Measurements from ENCODE around the gene BST2. TPM values are rescaled to one million over a fixed set of nuclear protein-coding genes. Genes with fewer than 3 reads are reported as not detected.

Gene BST2
- total and polyA plus RNA-seq, 7 experiments from 2014 or later: 29.9 to 221 (median 63.0) TPM

DNA sequence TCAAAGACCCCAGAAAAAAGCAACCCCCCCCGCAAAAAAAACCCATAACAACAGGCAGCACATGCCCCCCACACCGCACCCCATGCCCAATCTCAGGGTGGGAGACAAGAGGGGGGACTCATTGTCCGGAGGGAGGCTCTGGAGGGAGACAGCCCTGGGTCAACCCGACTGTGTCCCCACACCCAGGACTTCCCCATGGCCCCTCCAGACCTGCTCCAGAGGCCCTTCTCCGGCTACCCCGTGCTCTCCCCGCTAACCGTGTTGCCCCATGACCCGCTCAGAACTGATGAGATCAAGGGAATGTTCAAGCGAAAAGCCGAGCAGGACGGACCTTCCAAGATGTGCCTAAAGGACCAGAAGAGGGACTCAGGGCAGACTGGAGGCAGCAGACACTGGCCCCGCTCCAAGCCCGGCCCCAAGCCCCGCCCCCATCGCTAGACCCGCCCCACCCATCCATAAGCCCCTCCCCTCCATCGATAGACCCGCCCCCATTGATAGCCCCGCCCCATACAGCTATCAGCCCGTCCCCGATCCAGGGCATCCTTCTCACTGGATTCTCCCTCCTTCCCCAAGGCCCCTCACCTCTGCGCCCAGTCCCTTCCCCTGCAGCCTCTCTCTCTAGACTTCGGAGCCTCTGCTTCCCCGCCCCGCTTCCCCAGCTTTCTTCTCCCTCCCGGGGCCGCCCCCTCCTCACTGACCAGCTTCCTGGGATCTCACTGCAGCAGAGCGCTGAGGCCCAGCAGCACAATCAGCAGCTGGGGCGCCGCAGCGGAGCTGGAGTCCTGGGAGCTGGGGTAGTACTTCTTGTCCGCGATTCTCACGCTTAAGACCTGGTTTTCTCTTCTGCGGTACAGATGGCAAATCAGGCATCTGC is 2.2 kb downstream of the BST2 start:
- peaks cover 20 to 46% (median 35%) of the 10 kb centered on the region in 7 donors for H3K4me1 Mint-ChIP-seq
- Histone ChIP-seq H3K9me3 (ENCODE audit: control insufficient read depth in 2 of 3, low read length in 3 of 3) (no peaks in the 10 kb centered on the region), H3K36me3 (ENCODE audit: control insufficient read depth in 2 of 3, insufficient read depth in 3 of 3, low read length in 3 of 3) (peaks cover 0 to 15% (median 0%) of the 10 kb centered on the region in 3 experiments), H3K27ac (ENCODE audit: low read depth, low read length) (peak overlapping the region; percentile 45), H3K4me1 (ENCODE audit: control insufficient read depth in 2 of 2, insufficient read depth in 2 of 2, low read length in 2 of 2) (peaks cover 0 to 12% of the 10 kb centered on the region in 2 donors), H3K27me3 (ENCODE audit: control insufficient read depth in 2 of 2, insufficient read depth in 2 of 2, low read length in 2 of 2) (no peaks in the 10 kb centered on the region), H3K4me3 (ENCODE audit: low read length) (no peak overlapping the region)
- H3K36me3 Mint-ChIP-seq: peaks cover 0 to 29% (median 0%) of the 10 kb centered on the region in 5 donors
- ChIA-PET CTCF (interaction anchor here (0.5 to 1.1 kb wide), 2 partner anchors 58 to 62 kb away, joined by 4 read pairs; no protein-coding TSS in a partner anchor), POLR2A (interaction anchor here (0.5 to 1.7 kb wide), 4 partner anchors 11 to 16 kb away, joined by 3 to 7 read pairs (median 3); partner anchors contain the start of gene MVB12A)
- intact Hi-C loops (cut with micrococcal nuclease): loop anchor here in 1 of 2 donors (1.0 kb wide), 2 partner anchors 12 to 67 kb away; partner anchors contain the start of gene SLC27A1
- H3K27me3 Mint-ChIP-seq: peaks cover 0 to 2% (median 0%) of the 10 kb centered on the region in 5 donors
- H3K27ac Mint-ChIP-seq: peak overlapping the region in 7 of 9 donors; percentile 81 to 96 (median 88)
- no peaks in the 10 kb centered on the region for H3K9me3 Mint-ChIP-seq
- H3K4me3 Mint-ChIP-seq: peak overlapping the region; percentile 73 to 98 (median 92)
- ATAC-seq: peak; percentile 68
- DNase-seq: peak in 3 of 9 donors; percentile 21 to 58 (median 37)

GRCh38 chr19:17401628-17402027 is 3.8 kb downstream of the BST2 start:
- Mint-ChIP-seq H3K4me1 (peaks cover 10 to 30% (median 21%) of the 10 kb centered on the region in 7 donors), H3K4me3 (peak overlapping the region in 1 of 10 donors; percentile 35), H3K27me3 (peaks cover 0 to 2% (median 0%) of the 10 kb centered on the region in 5 donors), H3K27ac (peak overlapping the region in 3 of 9 donors; percentile 10 to 60 (median 26)), H3K9me3 (no peaks in the 10 kb centered on the region), H3K36me3 (peaks cover 0 to 28% (median 0%) of the 10 kb centered on the region in 5 donors)
- intact Hi-C loops (cut with micrococcal nuclease): no loop called here
- Histone ChIP-seq H3K4me3 (ENCODE audit: low read length) (no peak overlapping the region), H3K27me3 (ENCODE audit: control insufficient read depth in 2 of 2, insufficient read depth in 2 of 2, low read length in 2 of 2) (no peaks in the 10 kb centered on the region), H3K4me1 (ENCODE audit: control insufficient read depth in 2 of 2, insufficient read depth in 2 of 2, low read length in 2 of 2) (peaks cover 0 to 12% of the 10 kb centered on the region in 2 donors), H3K36me3 (ENCODE audit: control insufficient read depth in 2 of 3, insufficient read depth in 3 of 3, low read length in 3 of 3) (peaks cover 0 to 15% (median 0%) of the 10 kb centered on the region in 3 experiments), H3K27ac (ENCODE audit: low read depth, low read length) (no peak overlapping the region), H3K9me3 (ENCODE audit: control insufficient read depth in 2 of 3, low read length in 3 of 3) (no peaks in the 10 kb centered on the region)
- ChIA-PET POLR2A (interaction anchor here (0.7 kb wide), 1 partner anchor 12 kb away, joined by 4 read pairs; no protein-coding TSS in a partner anchor), CTCF (no interaction called here)
- ATAC-seq: no peak
- no peak for DNase-seq

GRCh38 chr19:17398902-17399527 is 6.4 kb downstream of the BST2 start:
- DNase-seq (no peak), ATAC-seq (no peak)
- H3K4me1 Mint-ChIP-seq: peaks cover 0 to 23% (median 15%) of the 10 kb centered on the region in 7 donors
- H3K36me3 ChIP-seq (ENCODE audit: control insufficient read depth in 2 of 3, insufficient read depth in 3 of 3, low read length in 3 of 3): peaks cover 0 to 15% (median 0%) of the 10 kb centered on the region in 3 experiments
- intact Hi-C loops (cut with micrococcal nuclease): no loop called here
- peaks cover 0 to 23% (median 0%) of the 10 kb centered on the region in 5 donors for H3K36me3 Mint-ChIP-seq
- peaks cover 7% of the 10 kb centered on the region in 2 donors for H3K4me1 ChIP-seq (ENCODE audit: control insufficient read depth in 2 of 2, insufficient read depth in 2 of 2, low read length in 2 of 2)
- ChIA-PET CTCF (interaction anchor here (0.6 to 1.1 kb wide), 3 partner anchors 11 to 463 kb away, joined by 4 to 5 read pairs (median 4); partner anchors contain the start of gene MVB12A), POLR2A (interaction anchor here (0.9 to 1.1 kb wide), 2 partner anchors 21 to 903 kb away, joined by 5 to 6 read pairs; partner anchors contain the start of genes C19orf44 and MVB12A)
- no peak overlapping the region for H3K4me3 Mint-ChIP-seq
- H3K27ac Mint-ChIP-seq: peak overlapping the region in 1 of 9 donors; percentile 41
- H3K27ac ChIP-seq (ENCODE audit: low read depth, low read length): no peak overlapping the region
- no peaks in the 10 kb centered on the region for H3K27me3 ChIP-seq (ENCODE audit: control insufficient read depth in 2 of 2, insufficient read depth in 2 of 2, low read length in 2 of 2)
- H3K9me3 Mint-ChIP-seq: no peaks in the 10 kb centered on the region
- no peaks in the 10 kb centered on the region for H3K9me3 ChIP-seq (ENCODE audit: control insufficient read depth in 2 of 3, low read length in 3 of 3)
- peaks cover 0 to 2% (median 0%) of the 10 kb centered on the region in 5 donors for H3K27me3 Mint-ChIP-seq
- no peak overlapping the region for H3K4me3 ChIP-seq (ENCODE audit: low read length)

- intact Hi-C loops (cut with micrococcal nuclease): loop anchor here (1.0 to 2.0 kb wide), 5 partner anchors 10 to 460 kb away; partner anchors contain the start of genes BST2 (in 1 of the 2) and TMEM221 (in 1 of the 2)
- Mint-ChIP-seq H3K4me1 (peaks cover 6 to 27% (median 22%) of the 10 kb centered on the region in 7 donors), H3K9me3 (no peaks in the 10 kb centered on the region), H3K4me3 (peak overlapping the region in 4 of 10 donors; percentile 25 to 61 (median 30)), H3K36me3 (peaks cover 0 to 13% (median 0%) of the 10 kb centered on the region in 5 donors), H3K27me3 (peaks cover 0 to 12% (median 0%) of the 10 kb centered on the region in 5 donors), H3K27ac (peak overlapping the region in 8 of 9 donors; percentile 58 to 89 (median 72))
- ChIA-PET CTCF (interaction anchor here (0.6 to 2.6 kb wide), 7 partner anchors 12 to 98 kb away, joined by 3 to 9 read pairs (median 3); partner anchors contain the start of gene MVB12A), POLR2A (interaction anchor here (1.1 to 1.3 kb wide), 2 partner anchors 71 to 73 kb away, joined by 4 read pairs; no protein-coding TSS in a partner anchor)
- peak in 5 of 9 donors; percentile 28 to 64 (median 52) for DNase-seq
- H3K4me1 ChIP-seq (ENCODE audit: control insufficient read depth in 2 of 2, insufficient read depth in 2 of 2, low read length in 2 of 2): peaks cover 15 to 18% of the 10 kb centered on the region in 2 donors
- H3K27ac ChIP-seq (ENCODE audit: low read depth, low read length): no peak overlapping the region
- H3K4me3 ChIP-seq (ENCODE audit: low read length): no peak overlapping the region
- ATAC-seq: no peak
- no peaks in the 10 kb centered on the region for H3K36me3 ChIP-seq (ENCODE audit: control insufficient read depth in 2 of 3, insufficient read depth in 3 of 3, low read length in 3 of 3)
- no peaks in the 10 kb centered on the region for H3K9me3 ChIP-seq (ENCODE audit: control insufficient read depth in 2 of 3, low read length in 3 of 3)
- H3K27me3 ChIP-seq (ENCODE audit: control insufficient read depth in 2 of 2, insufficient read depth in 2 of 2, low read length in 2 of 2): no peaks in the 10 kb centered on the region
Measured at GRCh38 chr19:17394891-17395415, 10.5 kb downstream of the BST2 start.

- Mint-ChIP-seq H3K27me3 (peaks cover 0 to 22% (median 0%) of the 10 kb centered on the region in 5 donors), H3K36me3 (peaks cover 0 to 15% (median 0%) of the 10 kb centered on the region in 5 donors), H3K4me3 (peak within 1 kb of the TSS in 4 of 10 donors; percentile 25 to 61 (median 30)), H3K4me1 (peaks cover 6 to 27% (median 22%) of the 10 kb centered on the region in 7 donors), H3K27ac (peak within 1 kb of the TSS in 8 of 9 donors; percentile 58 to 89 (median 72)), H3K9me3 (peaks cover 0 to 3% (median 0%) of the 10 kb centered on the region in 11 donors)
- ATAC-seq: no peak
- CTCF ChIA-PET: interaction anchor here (0.6 to 2.6 kb wide), 7 partner anchors 26 to 226 kb away, joined by 3 to 9 read pairs (median 4); partner anchors contain the start of gene MVB12A
- intact Hi-C loops (cut with micrococcal nuclease): loop anchor here in 1 of 2 donors (2.0 kb wide), 1 partner anchor 461 kb away; no protein-coding TSS in a partner anchor
- POLR2A ChIA-PET: interaction anchor here (0.7 to 1.6 kb wide), 3 partner anchors 55 to 75 kb away, joined by 3 to 4 read pairs (median 3); no protein-coding TSS in a partner anchor
- H3K4me3 ChIP-seq (ENCODE audit: low read length): no peak within 1 kb of the TSS
- H3K36me3 ChIP-seq (ENCODE audit: control insufficient read depth in 2 of 3, insufficient read depth in 3 of 3, low read length in 3 of 3): no peaks in the 10 kb centered on the region
- H3K9me3 ChIP-seq (ENCODE audit: control insufficient read depth in 2 of 3, low read length in 3 of 3): no peaks in the 10 kb centered on the region
- H3K4me1 ChIP-seq (ENCODE audit: control insufficient read depth in 2 of 2, insufficient read depth in 2 of 2, low read length in 2 of 2): peaks cover 15 to 18% of the 10 kb centered on the region in 2 donors
- no peak for DNase-seq
- H3K27me3 ChIP-seq (ENCODE audit: control insufficient read depth in 2 of 2, insufficient read depth in 2 of 2, low read length in 2 of 2): no peaks in the 10 kb centered on the region
- H3K27ac ChIP-seq (ENCODE audit: low read depth, low read length): no peak within 1 kb of the TSS
Measured at GRCh38 chr19:17393914-17394313, 11.5 kb downstream of the BST2 start, which contains the start of gene CCDC194. TSS of gene CCDC194 (minus strand) at chr19:17394196. CDS start at chr19:17394158, 38 bp downstream.
